ENCODE measurements around the gene SPATA2.

SPATA2 gene

GRCh38 chr20:49874696-49875095 is 40.6 kb downstream of the SPATA2 start:
- Histone ChIP-seq H3K4me1 (ENCODE audit: insufficient read depth, low read length, poor library complexity, severe bottlenecking) (no peaks in the 10 kb centered on the region), H3K79me2 (ENCODE audit: insufficient read depth, low read length) (no peaks in the 10 kb centered on the region), H3F3A (ENCODE audit: low read depth) (no peaks in the 10 kb centered on the region), H3K27me3 (ENCODE audit: insufficient read depth, low read length, poor library complexity, severe bottlenecking) (no peaks in the 10 kb centered on the region), H3K36me3 (ENCODE audit: insufficient read depth, low read length) (no peaks in the 10 kb centered on the region; the same call in 1 of the 2 replicates), H3K9ac (ENCODE audit: low read depth, low read length, poor library complexity, severe bottlenecking) (no peak overlapping the region), H3K4me2 (ENCODE audit: low read depth, low read length, poor library complexity, severe bottlenecking) (no peak overlapping the region), H3K4me3 (ENCODE audit: low read length, poor library complexity, severe bottlenecking) (no peak overlapping the region), H3K9me2 (replicated peaks; ENCODE audit: low read depth, low read length) (no peaks in the 10 kb centered on the region), H4K20me1 (ENCODE audit: insufficient read depth, low read length, poor library complexity, severe bottlenecking) (no peaks in the 10 kb centered on the region), H2AFZ (ENCODE audit: low read length) (no peak overlapping the region), H3K9me3 (ENCODE audit: insufficient read depth, low read depth, low read length) (no peaks in the 10 kb centered on the region)
- TF ChIP-seq EZH2phosphoT487 (IDR thresholded peaks at IDR 0.05; ENCODE audit: borderline replicate concordance) (no peak), CTCF (conservative IDR thresholded peaks at IDR 0.05; ENCODE audit: low read length) (no peak)

- Histone ChIP-seq H3K9me2 (replicated peaks; ENCODE audit: low read depth, low read length) (no peaks in the 10 kb centered on the region), H3K4me3 (ENCODE audit: low read length, poor library complexity, severe bottlenecking) (no peak overlapping the region), H2AFZ (ENCODE audit: low read length) (no peak overlapping the region), H3K79me2 (ENCODE audit: insufficient read depth, low read length) (no peaks in the 10 kb centered on the region), H4K20me1 (ENCODE audit: insufficient read depth, low read length, poor library complexity, severe bottlenecking) (no peaks in the 10 kb centered on the region), H3K36me3 (ENCODE audit: insufficient read depth, low read length) (no peaks in the 10 kb centered on the region; the same call in 1 of the 2 replicates), H3K9me3 (ENCODE audit: insufficient read depth, low read depth, low read length) (no peaks in the 10 kb centered on the region), H3F3A (ENCODE audit: low read depth) (no peaks in the 10 kb centered on the region), H3K4me2 (ENCODE audit: low read depth, low read length, poor library complexity, severe bottlenecking) (no peak overlapping the region), H3K9ac (ENCODE audit: low read depth, low read length, poor library complexity, severe bottlenecking) (no peak overlapping the region), H3K27me3 (ENCODE audit: insufficient read depth, low read length, poor library complexity, severe bottlenecking) (no peaks in the 10 kb centered on the region), H3K4me1 (ENCODE audit: insufficient read depth, low read length, poor library complexity, severe bottlenecking) (no peaks in the 10 kb centered on the region)
- TF ChIP-seq EZH2phosphoT487 (IDR thresholded peaks at IDR 0.05; ENCODE audit: borderline replicate concordance) (no peak), CTCF (conservative IDR thresholded peaks at IDR 0.05; ENCODE audit: low read length) (no peak)
These were observed 43.3 kb downstream of the SPATA2 start for GRCh38 chr20:49872056-49872455.

- H3F3A ChIP-seq (ENCODE audit: low read depth): no peaks in the 10 kb centered on the region
- H3K4me1 ChIP-seq (ENCODE audit: insufficient read depth, low read length, poor library complexity, severe bottlenecking): no peaks in the 10 kb centered on the region
- no peaks in the 10 kb centered on the region for H3K79me2 ChIP-seq (ENCODE audit: insufficient read depth, low read length)
- H3K4me3 ChIP-seq (ENCODE audit: low read length, poor library complexity, severe bottlenecking): no peak overlapping the region
- no peaks in the 10 kb centered on the region; the same call in 1 of the 2 replicates for H3K36me3 ChIP-seq (ENCODE audit: insufficient read depth, low read length)
- no peak overlapping the region for H3K9ac ChIP-seq (ENCODE audit: low read depth, low read length, poor library complexity, severe bottlenecking)
- H2AFZ ChIP-seq (ENCODE audit: low read length): no peak overlapping the region
- H3K27me3 ChIP-seq (ENCODE audit: insufficient read depth, low read length, poor library complexity, severe bottlenecking): no peaks in the 10 kb centered on the region
- no peaks in the 10 kb centered on the region for H3K9me2 ChIP-seq (replicated peaks; ENCODE audit: low read depth, low read length)
- H4K20me1 ChIP-seq (ENCODE audit: insufficient read depth, low read length, poor library complexity, severe bottlenecking): no peaks in the 10 kb centered on the region
- no peak overlapping the region for H3K4me2 ChIP-seq (ENCODE audit: low read depth, low read length, poor library complexity, severe bottlenecking)
- no peaks in the 10 kb centered on the region for H3K9me3 ChIP-seq (ENCODE audit: insufficient read depth, low read depth, low read length)
- no peak for TF ChIP-seq EZH2phosphoT487 (IDR thresholded peaks at IDR 0.05; ENCODE audit: borderline replicate concordance)
- TF ChIP-seq CTCF (conservative IDR thresholded peaks at IDR 0.05; ENCODE audit: low read length): no peak
These were observed 43.9 kb downstream of the SPATA2 start for GRCh38 chr20:49871391-49871948.
